ENCODE data around the gene NFATC1.

Gene NFATC1

DNA sequence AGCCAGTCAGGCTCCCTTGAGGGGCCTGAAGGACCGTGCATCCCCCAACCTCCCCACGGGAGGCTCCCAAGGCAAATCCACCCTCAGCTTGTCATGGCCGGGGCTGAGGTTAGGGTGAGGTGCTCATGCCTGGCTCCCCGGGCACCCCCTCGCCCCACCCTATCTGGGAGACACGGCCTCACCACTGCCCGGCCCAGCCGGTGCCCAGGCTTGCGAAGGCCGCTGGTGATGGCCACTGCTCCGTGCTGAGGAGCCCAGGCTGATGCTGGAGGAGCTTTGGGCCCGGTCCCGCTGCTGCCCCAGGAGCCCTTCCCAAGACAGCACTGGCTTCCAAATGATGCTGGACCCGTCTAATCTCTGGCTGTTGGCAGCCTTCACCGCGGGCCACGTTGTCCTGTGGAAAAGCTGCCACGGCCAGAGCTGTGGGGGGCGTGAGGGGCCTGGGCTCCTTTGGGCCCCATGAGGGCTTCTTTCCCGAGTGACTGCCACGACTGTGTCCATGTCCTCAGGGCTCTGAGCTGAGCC, 148.2 kb downstream of the NFATC1 start:
- no peak for DNase-seq

DNA sequence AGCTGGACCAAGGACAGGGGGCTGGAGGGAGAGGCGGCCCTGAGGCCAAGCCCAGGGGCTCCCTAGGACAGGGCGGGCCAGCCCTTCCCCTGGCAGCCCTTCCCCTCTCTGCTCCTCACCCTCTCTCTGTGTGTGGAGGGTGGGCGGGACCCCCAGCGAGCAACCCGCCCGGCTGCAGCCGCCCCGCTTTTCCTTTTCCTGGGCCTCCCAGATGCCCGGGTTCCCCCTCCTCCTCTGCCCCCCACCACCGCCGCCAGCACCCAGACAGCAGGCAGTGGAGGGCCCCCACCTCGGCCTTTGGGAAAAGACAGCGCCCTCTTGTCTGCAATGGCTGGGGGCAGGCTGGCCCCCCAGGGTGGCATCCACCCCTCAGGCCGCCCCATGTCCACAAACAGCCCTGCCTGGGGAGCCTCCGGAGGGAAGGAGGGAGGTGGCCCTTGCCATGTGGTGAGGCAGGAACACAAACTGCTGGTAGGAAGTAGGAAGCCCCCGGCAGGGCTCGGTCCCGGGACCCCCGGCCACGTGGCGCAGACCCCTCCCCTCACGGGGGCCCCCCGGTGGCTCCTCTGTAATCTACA, 148.7 kb downstream of the NFATC1 start:
- no peak for DNase-seq

- DNase-seq, result no peak
Measured at GRCh38 chr18:79545255-79545654, 149.5 kb downstream of the NFATC1 start.

DNA sequence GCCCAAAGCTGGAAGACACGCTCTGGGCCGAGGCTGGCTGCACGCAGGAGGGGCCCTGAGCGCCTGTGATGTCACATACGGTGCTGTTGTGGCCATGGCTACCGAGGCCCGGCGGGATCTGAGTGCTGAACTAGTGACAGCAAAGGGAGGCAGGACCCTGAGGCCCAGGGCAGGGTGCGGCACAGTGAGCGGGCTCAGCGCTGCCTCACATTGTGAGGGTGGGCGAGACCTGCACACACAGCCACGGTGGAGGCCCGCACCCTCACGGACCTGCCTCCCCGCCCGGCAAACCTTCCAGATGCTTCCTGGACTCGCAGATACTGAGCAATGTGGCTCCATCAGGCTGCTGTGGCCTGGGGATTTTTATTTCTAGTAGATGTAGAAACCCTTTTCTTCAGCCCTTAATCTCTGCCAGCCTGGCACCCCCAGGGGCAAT, 150.0 kb downstream of the NFATC1 start:
- no peak for DNase-seq

- no peak for DNase-seq
Measured at GRCh38 chr18:79546781-79547272, 151.1 kb downstream of the NFATC1 start.

DNA sequence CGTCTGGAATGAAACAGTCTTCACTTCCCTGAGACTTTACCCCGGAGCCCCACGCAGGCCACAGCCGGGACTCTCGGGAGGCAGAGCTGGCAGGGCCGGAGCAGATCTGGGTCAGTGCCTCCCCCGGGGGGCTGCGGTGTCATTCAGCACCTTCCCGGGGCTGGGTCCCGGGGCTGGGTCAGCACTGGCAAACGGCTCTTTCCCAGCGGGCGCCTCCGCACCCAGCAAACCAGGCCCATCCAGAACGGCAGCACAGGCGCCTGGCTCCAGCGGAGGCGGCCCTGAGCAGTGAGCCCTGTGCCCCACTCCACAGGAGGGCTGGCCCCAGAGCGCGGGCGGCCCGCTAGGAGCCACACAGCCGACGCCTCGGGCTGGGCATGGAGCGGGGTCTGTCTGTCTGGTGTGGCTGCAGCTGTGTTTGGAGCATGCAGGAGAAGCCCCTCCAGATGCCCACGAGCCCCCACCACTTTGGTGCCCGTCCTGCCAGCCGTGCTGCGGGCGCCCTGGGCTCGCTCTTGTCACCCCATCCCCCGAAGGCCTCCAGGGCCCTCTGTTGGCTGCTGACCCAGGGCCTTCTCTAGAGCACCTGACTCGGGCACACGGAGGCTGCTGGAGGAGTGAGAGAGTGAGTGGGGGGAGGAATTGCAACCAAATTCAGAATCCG, 151.8 kb downstream of the NFATC1 start:
- no peak for DNase-seq

DNA sequence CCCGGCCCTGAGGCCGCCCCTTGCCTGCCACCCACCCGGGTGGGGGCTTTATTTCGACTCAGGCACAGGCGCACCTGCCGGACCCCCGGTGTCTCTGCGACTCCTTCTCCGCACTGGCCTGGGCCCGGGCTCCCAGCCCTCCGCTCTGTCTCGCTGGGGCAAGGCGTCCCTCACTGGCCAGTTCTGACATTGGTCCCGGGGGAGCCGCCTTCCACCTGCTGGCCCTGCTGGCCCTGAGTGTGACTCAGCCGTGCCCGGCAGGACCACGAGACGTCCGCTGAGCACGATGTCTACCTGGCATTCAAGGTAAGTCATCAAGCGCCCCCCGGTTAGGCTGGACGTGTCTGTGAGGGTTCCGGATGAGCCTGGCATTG, 152.3 kb downstream of the NFATC1 start:
- DNase-seq, result no peak

DNA sequence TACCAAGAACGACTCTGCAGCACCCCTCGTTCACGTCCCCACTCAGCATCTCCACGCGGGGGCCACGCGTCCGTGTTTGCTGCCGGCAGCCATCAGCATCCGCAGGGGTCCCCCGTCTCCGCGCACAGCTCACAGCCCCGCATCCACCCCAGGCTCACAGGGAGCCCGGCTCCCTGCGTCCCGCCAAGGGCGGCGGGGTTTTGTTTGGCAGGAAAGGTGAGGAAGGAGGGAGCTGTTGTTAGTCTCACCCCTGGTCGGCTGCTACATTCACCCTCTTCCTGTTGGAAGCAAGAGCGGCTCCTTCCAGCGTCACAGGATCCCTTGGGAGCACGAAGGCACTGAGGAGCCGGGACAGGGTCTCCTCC, 152.9 kb downstream of the NFATC1 start:
- DNase-seq, result no peak

DNA sequence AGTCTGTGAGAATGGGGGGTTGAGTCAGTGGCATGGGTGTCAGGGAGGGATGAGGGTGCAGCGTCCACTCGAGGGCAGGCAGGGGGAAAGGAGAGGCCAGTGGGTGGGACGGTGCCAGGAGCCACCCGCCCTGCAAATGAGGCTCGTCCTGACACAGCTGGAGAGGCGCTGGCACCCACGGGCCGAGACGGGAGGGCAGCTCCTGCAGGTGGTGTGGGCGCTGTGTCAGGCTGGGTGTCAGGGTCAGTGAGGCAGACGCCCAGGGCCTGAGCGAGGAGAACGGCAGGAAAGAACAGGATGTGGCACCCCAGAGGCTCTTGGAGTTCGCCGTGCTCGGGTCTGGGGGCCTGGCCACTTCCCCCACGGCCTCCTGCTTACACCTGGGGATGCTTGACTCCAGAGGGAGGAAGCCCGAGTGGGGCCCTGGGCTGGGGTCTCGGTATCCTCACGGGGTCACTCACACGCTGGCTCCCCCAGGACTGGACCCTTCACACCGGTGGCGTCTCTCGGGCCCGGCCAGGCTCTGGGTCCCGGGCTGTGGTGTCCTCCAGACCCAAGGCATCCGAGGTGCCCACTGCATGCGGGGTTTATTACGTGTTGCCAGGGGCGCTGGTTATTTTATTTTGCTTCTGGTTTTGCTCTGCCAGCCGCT, 153.4 kb downstream of the NFATC1 start:
- no peak for DNase-seq

DNA sequence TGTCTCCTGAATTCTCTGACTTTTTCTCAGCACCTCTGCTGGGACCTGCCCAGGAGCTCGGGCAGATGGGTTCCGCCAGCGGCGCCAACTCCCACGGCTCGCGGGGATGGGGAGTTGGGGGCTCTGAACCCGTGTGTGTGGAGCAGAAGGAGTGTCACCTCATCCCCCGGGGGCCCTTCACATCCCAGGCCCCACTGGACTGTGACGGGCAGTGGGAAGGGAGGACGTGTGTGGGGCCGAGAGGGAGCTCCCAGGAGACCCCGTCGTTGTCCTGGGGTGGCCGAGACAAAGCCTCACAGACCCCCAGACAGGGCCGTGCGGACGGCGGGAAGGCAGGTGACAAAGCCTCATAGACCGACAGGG, 153.9 kb downstream of the NFATC1 start:
- no peak for DNase-seq

DNA sequence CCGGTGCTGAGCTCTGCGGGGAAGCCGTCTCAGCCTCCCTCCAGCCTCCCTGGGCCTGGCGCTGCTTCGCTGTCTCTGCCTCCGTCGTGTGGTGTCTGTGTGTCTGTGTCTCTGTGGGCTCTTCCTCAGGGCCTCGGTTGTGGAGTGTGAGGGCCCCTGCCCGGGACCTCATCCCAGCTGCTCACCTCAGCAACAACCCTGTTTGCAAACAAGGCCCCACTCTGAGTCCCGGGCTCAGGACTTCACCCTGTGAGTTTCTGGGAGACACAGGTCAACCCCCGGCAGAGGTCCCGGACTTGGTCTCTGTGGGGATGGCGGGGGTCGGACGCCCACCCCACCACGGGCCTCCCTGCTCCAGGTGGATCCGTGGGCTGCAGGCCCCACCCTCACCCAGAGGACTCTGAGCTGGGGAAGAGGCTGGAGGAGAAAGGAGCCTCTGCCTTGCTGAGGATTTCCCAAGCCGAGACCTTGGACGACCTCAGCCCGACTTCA, 156.5 kb downstream of the NFATC1 start:
- DNase-seq, result no peak

DNA sequence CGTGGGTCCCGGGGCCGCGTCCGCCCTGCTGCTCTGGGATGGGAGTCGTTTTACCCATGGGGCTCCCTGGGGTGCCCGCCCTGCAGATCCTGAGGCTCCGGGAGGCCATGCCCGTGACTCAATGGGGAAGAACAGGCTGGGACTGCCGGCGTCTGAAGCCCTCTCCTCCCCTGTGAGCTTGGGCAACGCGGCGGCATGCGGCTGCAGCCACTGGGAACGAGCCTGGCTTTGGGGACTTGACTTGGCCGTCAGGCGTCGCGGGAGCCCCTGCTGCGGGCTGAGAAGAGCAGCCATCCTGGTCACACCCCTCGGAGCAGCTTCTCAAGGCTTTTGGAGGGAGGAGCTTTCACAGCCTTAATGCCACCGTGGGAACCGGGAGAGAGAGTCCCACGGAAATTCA, 157.0 kb downstream of the NFATC1 start:
- no peak for DNase-seq

GRCh38 chr18:79553154-79553553, 157.4 kb downstream of the NFATC1 start:
- no peak for DNase-seq

- no peak for DNase-seq
Measured at GRCh38 chr18:79553696-79554095, 158.0 kb downstream of the NFATC1 start.

GRCh38 chr18:79554321-79554720, 158.6 kb downstream of the NFATC1 start:
- DNase-seq, result no peak

- no peak for DNase-seq
Measured at GRCh38 chr18:79554945-79555645, 159.4 kb downstream of the NFATC1 start.

GRCh38 chr18:79555885-79556284, 160.2 kb downstream of the NFATC1 start:
- DNase-seq, result no peak

DNA sequence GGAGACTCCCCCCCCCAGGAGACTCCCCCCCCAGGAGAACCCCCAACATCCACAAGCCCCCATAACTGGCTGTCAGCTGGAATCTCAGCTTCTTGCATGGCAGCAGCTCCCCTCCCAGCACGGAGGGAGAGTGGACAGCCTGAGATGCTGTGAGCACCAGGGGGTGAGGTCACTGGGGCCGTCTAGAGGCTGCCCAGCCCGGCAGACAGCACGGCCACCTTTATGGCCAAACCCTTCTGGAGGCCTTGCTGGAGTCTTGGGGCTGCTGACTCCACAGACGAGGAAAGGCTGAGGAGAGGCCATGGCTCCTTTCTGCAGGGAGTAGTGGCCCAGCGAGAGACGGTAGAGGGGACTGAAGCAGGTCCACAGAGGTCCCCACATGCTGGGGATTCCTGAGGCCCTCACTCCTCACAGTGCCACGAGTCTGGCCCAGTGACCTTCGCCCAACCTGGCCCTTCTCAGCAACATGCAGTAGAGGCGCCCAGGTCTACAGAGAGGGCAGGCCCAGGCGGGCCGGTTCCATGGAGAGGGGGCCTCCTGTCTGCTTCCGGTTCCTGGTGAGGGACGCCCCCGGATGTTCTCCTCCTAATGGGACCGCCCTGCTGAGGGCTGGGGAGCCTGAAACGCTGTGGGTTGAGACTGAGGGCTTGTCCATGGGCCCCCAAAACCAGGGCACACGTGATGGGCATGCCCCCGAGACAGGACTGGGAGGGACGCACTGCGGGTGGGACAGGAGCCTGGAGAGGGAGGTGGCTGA, 161.3 kb downstream of the NFATC1 start:
- no peak for DNase-seq

DNA sequence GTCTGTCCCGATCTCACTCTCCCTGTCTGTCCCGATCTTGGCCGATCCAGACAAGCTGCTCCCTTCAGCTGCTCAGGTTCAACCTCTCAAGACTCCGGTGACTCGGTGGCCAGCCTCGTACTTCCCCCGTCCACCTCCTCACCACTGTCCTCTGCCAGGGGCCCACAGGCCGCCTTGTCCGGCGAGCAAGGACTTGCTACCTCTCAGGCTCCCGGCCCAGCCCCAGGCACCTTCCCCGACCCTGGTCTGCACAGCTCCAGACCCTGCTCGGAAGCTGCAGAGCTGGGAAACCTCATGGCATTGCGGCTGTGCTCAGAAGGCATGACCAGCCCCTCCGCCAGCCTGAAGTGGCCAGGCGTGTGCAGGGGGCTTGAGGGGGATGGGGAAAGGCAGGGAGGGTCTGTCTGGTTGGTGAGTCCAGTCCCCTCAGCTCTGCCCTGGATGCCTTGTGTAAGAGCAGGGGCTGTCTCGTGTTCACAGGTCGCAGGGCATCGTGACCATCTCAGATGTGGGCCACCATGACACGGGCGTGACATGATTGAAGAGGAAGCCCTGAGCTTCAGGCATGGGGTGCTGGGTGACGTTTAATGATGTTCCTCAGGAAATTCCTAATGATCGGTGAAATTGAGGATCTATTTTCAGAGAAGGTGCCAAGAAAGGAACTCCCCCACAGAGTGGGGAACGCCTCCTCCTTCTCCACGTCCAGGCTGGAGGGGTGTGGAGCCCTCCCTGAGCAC, 162.6 kb downstream of the NFATC1 start:
- DNase-seq, result no peak

- DNase-seq, result no peak
Measured at GRCh38 chr18:79558933-79559416, 163.2 kb downstream of the NFATC1 start.

- no peak for DNase-seq
Measured at GRCh38 chr18:79559436-79559835, 163.7 kb downstream of the NFATC1 start.

All from stimulated activated CD4-positive, alpha-beta T cell treated with anti-CD3 and anti-CD28 coated beads, Interleukin-4, amount 100 ng/mL, for 4 hours (primary cell).